HG03135 (cell line): Measurements from ENCODE around the gene DAB2IP.

Experiments used
- ATAC-seq: cut with Tn5 transposase; IDR thresholded peaks from one replicate; pipeline ENCODE4 v1.9.1; 2021; ENCODE audit warnings: mild to moderate bottlenecking, moderate library complexity; ENCODE audit not compliant: unreplicated experiment

Gene DAB2IP

GRCh38 chr9:121813519-121814210 is 162.2 kb downstream of the DAB2IP start:
- ATAC-seq, result no peak

- no peak for ATAC-seq
Measured at GRCh38 chr9:121814594-121814993, 163.2 kb downstream of the DAB2IP start.

- ATAC-seq, result no peak
Measured at GRCh38 chr9:121815084-121815483, 163.7 kb downstream of the DAB2IP start.

GRCh38 chr9:121815546-121816448 is 164.4 kb downstream of the DAB2IP start:
- no peak for ATAC-seq

GRCh38 chr9:121816449-121816817 is 165.0 kb downstream of the DAB2IP start:
- ATAC-seq, result no peak

- ATAC-seq, result no peak
Measured at GRCh38 chr9:121816845-121817450, 165.5 kb downstream of the DAB2IP start.

- no peak for ATAC-seq
Measured at GRCh38 chr9:121817476-121817875, 166.0 kb downstream of the DAB2IP start.

GRCh38 chr9:121818016-121818661 is 166.7 kb downstream of the DAB2IP start:
- ATAC-seq, result no peak

GRCh38 chr9:121818841-121819427 is 167.5 kb downstream of the DAB2IP start:
- ATAC-seq, result no peak

GRCh38 chr9:121819428-121820231 is 168.2 kb downstream of the DAB2IP start:
- no peak for ATAC-seq

- ATAC-seq, result no peak
Measured at GRCh38 chr9:121820286-121821005, 169.0 kb downstream of the DAB2IP start.

GRCh38 chr9:121821326-121821725 is 169.9 kb downstream of the DAB2IP start:
- ATAC-seq, result no peak

- ATAC-seq, result no peak
Measured at GRCh38 chr9:121822093-121823085, 171.0 kb downstream of the DAB2IP start.

- no peak for ATAC-seq
Measured at GRCh38 chr9:121823451-121824169, 172.2 kb downstream of the DAB2IP start.

GRCh38 chr9:121824651-121825030 is 173.2 kb downstream of the DAB2IP start:
- ATAC-seq, result no peak

- no peak for ATAC-seq
Measured at GRCh38 chr9:121825031-121825691, 173.7 kb downstream of the DAB2IP start.

GRCh38 chr9:121826711-121827110 is 175.3 kb downstream of the DAB2IP start:
- ATAC-seq, result no peak
